DMS 273 (cell line): Measurements from ENCODE around the gene GAREM1.
"Not testable (repeated sequence)": the region's sequence is repeated elsewhere in the genome, so short reads cannot be mapped to it uniquely, and the experiment has no call there.

ENCODE experiments used
- DNase-seq: peaks from one replicate; lab custom pipeline; 2025; ENCODE audit not compliant: unreplicated experiment; lab: John Stamatoyannopoulos, UW

GAREM1 gene

DNA sequence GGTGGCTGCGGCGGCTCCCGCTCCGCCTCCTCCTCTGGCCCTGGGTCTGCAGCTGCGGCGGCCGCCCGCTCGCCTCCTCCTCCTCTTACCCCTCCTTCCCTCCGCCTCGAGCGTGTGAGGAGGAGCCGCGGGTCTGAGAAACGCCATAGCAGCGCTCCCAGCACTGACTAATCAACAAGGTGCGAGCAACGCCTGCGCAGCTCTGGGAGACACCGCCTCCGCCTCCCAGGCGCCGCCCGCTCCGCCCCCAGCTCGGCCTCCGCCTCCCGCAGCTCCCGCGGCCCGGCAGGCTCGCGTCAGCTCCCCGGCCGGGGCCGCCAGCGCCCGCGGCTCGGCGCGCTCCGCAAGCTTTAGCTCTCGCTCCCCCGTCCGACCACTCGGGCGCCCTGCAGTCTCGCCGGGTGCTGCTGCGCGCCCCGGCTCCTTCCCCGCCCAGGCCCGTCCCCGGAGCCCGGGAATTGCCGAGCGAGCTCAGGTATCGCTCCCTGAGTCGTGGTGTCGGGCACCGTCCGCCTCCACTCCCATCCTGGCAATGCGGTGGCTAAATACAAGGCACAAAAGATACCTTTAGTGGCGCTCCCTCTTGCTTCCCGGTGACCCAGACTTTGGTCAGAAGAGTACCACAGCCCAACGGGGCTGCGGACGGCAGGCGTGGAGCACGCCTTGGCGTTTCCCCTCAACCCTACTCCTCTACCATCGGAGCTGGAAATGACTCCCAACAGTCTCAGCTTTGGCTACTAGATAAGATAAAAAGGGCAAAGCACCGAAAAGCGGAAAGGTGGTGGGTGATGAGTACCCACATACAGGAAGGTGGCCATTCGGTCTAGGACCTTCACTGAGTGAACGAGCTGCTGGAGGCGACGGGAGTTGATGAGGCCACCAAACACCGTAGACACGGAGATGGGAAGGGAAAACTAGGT lies at the start of gene GAREM1:
Gene GAREM1, minus strand, starts transcription at position 169 of the 920 bp plus-strand sequence. CDS start 454 bp downstream, outside the sequence.
- peak; percentile 98 for DNase-seq

DNA sequence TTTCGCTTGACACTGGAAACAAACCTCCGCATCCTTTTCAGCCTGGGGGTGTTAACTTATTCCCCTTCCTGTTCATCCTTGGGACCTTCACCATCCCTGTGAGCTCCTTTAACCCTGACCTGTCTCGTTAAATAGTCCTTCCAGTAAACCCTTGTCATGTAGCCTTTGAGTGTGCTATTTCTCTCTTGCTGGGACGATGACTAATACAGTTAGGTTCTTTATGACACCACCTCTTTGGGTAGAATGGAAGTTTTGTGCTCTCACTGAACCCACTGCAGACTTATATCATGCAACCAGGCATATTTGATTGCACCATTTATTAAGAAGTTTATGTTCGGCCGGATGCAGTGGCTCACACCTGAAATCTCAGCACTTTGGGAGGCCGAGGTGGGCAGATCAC lies 40.5 kb upstream of the GAREM1 start:
- DNase-seq, result no peak

DNA sequence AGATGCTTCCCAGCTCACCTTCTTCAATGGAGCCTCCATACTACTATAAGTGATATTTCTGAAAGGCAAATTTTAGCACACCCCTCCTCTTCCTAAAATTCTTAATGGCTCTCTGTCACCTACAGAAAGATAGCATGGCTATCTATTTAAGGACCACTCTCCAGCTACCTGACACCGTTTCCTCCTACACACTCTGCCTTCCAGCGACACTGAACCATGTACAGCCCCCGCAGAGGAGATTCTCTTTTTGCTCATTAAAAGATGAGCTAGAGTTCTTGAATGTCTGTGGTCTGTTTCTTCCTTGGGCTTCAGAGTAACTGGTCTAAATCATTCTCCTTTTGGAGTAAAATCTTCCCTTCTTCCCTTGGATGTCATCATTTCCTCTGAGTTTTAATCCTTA lies 38.4 kb upstream of the GAREM1 start:
- no peak for DNase-seq

GRCh38 chr18:32507093-32507492 lies 36.4 kb upstream of the GAREM1 start:
- DNase-seq, result no peak

GRCh38 chr18:32502014-32502413 lies 31.3 kb upstream of the GAREM1 start:
- no peak for DNase-seq

DNA sequence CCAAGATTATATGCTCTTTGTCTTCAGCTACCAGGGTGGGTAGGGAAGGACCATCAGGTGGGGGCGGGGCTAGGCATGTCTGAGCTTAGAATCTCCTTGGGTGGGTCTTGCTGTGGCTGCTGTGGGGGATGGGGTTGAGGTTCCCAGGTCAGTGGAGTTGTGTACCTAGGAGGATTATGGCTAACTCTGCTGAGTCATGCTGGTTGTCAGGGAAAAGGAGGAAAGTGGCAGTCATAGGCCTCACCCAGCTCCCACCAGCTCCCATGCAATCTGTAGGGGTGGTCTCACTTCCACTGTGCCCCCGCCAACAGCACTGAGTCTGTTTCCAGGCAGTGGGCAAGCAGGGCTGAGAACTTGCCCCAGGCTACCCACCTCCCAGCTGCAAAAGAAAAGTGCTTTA lies 30.6 kb upstream of the GAREM1 start:
- not testable (repeated sequence) for DNase-seq

GRCh38 chr18:32483002-32483401 lies 12.3 kb upstream of the GAREM1 start:
- no peak for DNase-seq

DNA sequence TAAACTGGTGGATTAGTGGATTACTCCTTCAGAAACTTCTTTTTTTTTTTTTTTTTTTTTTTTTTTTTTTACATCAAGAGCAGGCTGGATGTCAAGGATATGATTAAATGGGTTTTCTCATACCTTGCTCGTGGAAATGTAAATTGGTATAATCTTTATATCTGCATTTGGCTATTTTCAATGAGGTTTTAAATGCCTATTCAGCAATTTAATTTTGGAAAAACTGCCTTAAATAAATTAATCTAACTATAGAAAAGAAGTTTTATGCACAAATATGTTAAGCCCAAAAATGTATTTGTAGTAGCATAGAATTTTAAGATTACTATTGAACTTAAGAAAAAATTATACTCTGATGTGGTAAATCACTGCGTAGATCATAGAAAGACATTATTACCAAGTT lies 11.4 kb upstream of the GAREM1 start:
- no peak for DNase-seq

DNA sequence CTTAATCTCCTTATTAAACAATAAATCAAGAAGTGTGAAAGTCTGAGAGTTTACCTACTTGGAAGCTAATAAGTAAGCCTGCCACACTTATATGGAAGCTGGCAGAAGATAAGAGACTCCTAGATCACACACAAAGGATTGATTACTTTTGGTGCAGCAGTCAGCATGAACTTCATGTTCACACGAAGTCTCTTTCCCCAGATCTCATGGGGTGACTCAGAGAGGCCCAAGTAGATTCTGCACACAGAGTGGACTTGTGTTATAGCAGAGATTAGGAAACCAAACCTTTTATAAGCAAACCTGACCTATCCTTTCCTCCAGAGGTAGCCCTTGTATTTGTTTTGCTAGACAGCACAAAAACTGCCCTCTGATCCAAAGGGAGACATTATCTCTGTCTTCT lies 9.9 kb upstream of the GAREM1 start:
- DNase-seq, result no peak

- DNase-seq, result no peak
These were observed 8.1 kb upstream of the GAREM1 start for GRCh38 chr18:32478807-32479206.

DNA sequence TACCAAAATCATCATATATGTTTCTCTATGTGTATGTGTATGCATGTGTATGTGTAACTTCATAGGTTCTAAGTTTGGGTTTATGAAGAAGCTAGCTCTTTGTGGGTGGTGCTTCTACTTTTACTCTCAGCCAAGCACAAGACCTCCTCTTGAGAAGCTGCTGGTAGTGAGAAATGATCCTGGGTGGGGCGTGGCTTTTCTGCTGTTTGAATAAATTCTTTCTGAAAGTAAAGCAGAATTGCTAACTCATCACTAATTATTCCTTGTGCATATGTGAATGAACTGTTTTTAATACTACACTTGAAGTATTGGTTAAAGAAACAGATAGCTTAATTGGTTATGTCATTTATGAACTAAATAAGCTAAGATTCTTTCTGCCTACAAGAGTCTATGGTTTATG lies 7.6 kb upstream of the GAREM1 start:
- no peak for DNase-seq

DNA sequence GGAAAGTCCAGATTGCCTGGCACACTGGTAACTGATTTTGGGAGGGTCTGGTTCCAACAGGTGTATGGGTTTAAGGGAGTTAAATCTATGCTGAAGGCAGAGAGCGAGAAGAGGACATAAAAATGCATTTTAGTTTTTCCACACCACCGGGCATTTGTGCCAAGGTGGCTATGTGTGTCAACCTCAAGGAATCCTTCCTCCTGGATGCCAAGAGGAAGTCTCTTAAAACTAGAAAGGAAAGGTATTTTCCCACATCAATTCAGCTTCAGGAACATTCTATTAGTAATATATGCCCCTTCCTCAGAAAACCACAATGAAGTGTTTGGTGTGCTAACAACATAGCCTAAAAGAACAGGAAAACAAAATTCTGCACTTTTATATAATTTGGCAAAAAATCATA lies 5.4 kb upstream of the GAREM1 start:
- DNase-seq, result no peak

GRCh38 chr18:32475069-32475468 lies 4.4 kb upstream of the GAREM1 start:
- DNase-seq, result not testable (repeated sequence)

DNA sequence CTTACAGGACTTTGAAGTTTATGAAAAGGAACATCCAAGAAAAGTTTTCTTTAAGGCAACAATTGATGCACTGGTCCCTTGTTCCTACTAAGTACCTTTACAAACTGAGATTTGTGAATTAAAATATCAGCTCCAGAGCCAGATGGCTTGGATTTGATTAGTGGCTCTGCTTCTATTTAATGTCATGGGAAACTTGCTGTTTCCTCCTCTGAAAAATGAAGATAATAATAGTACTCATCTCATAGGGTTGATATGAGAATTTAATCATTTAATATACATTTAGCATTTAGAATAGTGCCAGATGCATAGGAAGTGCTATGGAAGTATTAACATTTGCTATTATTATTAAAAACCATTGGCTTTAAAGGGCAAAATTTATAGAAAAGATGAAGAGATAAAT lies 2.6 kb upstream of the GAREM1 start:
- no peak for DNase-seq

- DNase-seq, result no peak
These were observed 2.2 kb upstream of the GAREM1 start for GRCh38 chr18:32472841-32473240.

DNA sequence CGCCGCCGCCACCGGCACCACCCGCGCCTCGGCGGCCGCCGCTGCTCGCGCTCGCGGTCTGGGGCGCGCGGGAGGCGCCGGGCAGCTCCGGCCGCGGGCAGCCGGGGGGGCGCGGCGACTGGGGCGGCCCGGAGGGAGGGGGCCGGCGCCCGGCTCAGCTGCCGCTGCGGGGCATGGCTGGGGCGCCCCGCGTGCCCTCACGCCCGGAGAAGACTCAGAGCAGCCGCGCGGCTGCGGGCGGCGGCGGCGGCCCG lies 295 bp downstream of the GAREM1 start:
- DNase-seq, result peak; percentile 80

DNA sequence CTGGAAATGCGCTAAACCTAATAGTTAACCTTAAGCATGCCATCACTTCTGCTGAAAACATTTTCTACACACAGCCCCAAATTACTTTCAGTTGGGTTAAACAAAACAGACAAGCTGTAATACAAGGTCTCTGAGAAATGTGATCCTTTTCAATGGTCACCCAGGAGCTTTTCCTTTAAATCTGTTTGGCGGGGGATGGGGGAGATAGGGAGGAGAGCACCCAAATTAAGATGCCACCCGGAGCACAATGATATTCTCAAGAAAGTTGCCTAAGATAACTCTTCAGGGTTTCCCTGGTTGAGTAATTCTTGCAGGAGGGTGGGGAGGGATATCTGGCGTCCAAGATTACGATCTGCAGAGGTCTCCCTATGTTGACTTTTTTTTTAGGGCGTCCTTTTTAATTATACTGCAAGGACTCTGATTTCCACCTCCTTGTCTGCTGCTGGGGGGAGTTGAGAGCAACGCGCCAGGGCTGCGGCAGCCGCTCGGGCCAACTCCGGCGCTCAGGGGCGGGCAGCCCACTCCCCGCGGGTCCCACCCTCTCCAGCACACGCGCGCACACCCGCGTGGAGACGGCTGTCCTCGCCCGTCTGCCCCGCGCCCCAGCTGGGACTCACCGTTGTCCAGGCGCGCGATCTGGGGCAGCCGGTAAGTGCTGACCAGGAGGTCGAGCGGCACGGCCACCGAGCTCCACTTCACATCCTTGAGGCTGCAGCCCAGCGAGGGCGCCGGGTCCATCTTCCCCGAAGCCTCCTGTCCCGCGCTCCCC lies 807 bp downstream of the GAREM1 start:
- DNase-seq, result peak; percentile 69

DNA sequence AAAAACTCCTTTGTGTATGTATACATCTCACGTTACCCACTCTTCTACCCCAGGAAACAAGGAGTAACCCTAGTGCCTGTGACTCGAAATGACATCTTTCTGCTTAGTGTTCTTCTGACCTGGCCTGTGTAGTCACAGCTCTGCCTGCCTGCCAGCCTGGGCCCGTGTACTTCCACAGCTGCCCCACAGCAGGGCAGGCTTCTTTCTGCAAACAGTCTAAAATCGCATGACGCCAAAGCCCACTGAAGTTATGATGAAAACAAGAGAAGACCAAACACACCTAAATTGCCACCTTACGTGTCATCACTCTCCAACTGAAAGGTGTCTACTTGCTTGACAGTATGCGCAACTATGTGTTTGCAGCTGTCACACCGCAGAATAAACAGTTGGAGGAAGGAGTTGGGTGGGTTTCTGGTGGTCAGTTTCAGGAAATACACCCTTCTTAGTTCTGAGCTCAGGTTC lies 1.5 kb downstream of the GAREM1 start:
- peak; percentile 64 for DNase-seq

DNA sequence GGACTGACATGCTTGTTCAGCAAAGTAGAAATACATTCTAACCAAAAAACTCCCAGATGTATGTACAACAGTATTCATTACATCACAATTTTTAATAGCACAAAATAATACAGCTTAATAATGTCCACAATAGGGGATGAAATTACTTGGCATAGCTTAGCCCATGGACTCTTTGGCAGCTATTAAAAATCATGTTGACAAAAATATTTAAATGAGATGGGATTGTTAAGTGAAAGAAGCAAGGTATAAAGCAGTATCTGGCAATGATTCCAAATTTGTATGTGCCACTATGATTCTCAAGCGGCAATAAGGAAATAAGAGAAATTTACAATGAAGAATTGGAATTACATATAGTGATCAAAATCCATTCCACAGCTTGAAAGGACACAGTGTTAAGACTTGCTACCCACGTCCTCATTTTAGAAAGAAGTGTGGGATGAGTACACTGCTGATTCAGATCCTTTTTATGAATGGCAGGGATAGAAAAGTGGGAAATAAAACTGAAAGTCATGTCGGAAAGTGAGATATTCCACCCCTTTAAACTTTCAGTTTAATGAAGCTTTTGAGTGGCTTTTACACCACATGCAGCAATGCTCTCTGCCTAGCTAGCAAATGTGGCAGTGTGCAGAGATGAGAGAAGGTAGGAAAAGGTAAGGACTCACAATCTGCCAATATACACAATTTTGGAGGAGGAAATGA lies 2.4 kb downstream of the GAREM1 start:
- DNase-seq, result no peak

- DNase-seq, result no peak
These were observed 8.9 kb downstream of the GAREM1 start for GRCh38 chr18:32461709-32462272.

DNA sequence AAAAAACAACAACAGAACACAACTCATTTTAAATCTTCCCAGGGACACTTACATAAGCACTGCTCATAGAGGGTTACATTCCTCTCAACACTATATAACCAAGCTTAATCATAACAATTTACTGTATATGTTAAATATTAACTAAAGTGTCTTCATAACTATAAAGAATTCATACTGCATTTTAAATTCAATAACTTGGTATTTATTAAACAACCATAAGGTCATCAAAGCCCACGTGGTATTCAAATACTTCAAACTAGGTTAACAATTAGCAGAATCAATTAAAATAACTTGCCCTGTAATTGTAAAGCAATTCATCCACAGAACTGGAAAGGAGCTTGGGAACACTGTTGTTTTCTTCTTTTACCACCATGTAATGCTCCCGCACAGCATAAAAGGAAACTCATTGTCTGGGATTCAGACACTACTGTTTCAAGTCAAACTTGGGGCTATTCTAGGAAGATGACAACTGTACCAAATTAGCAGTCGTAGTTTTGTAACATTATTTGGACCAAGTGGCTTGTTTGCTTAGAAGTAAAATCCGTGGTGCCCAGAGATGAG lies 10.4 kb downstream of the GAREM1 start:
- DNase-seq, result no peak
